Muscle of arm (tissue), 12 donors: ENCODE results near the gene LSM14A. TPM values are rescaled to one million over a fixed set of nuclear protein-coding genes. Genes with fewer than 3 reads are reported as not detected.
"Not testable (repeated sequence)": the region's sequence is repeated elsewhere in the genome, so short reads cannot be mapped to it uniquely, and the experiment has no call there.

Source experiments
- DNase-seq: peaks from one replicate; pipeline ENCODE4 v3.0.0-alpha.2; 2013
- polyA plus RNA-seq, 12 donors: library from polyadenylated mRNA; unstranded; fragments of 120-200 nt; gene quantifications; one replicate each; pipeline ENCODE4 v1.2.1, GENCODE V29; 2013; ENCODE audit not compliant: insufficient read length in 12 of 12

The LSM14A gene
- polyA plus RNA-seq, 12 donors, result 71.7 to 256 (median 89.8) TPM

GRCh38 chr19:34187011-34187410 is 14.7 kb downstream of the LSM14A start:
- DNase-seq, result no peak

GRCh38 chr19:34188408-34188807 is 16.1 kb downstream of the LSM14A start:
- no peak for DNase-seq

- DNase-seq, result no peak
These were observed 17.1 kb downstream of the LSM14A start for GRCh38 chr19:34189199-34189916.

- no peak for DNase-seq
These were observed 17.7 kb downstream of the LSM14A start for GRCh38 chr19:34189917-34190425.

GRCh38 chr19:34191355-34191962 is 19.2 kb downstream of the LSM14A start:
- DNase-seq, result no peak

GRCh38 chr19:34193439-34193838 is 21.1 kb downstream of the LSM14A start:
- no peak for DNase-seq

- DNase-seq, result no peak
These were observed 21.6 kb downstream of the LSM14A start for GRCh38 chr19:34193876-34194275.

- DNase-seq, result no peak
These were observed 28.8 kb downstream of the LSM14A start for GRCh38 chr19:34201133-34201532.

- not testable (repeated sequence) for DNase-seq
These were observed 33.0 kb downstream of the LSM14A start for GRCh38 chr19:34205324-34205723.

- no peak for DNase-seq
These were observed 36.1 kb downstream of the LSM14A start for GRCh38 chr19:34208291-34208884.

GRCh38 chr19:34209726-34210125 is 37.4 kb downstream of the LSM14A start:
- no peak for DNase-seq

GRCh38 chr19:34213283-34213682 is 41.0 kb downstream of the LSM14A start:
- DNase-seq, result no peak

GRCh38 chr19:34214040-34214439 is 41.7 kb downstream of the LSM14A start:
- DNase-seq, result no peak

- no peak for DNase-seq
These were observed 42.8 kb downstream of the LSM14A start for GRCh38 chr19:34215006-34215665.

GRCh38 chr19:34215666-34216038 is 43.3 kb downstream of the LSM14A start:
- no peak for DNase-seq

GRCh38 chr19:34216745-34217219 is 44.5 kb downstream of the LSM14A start:
- not testable (repeated sequence) for DNase-seq

GRCh38 chr19:34217952-34218817 is 45.9 kb downstream of the LSM14A start:
- DNase-seq, result no peak

- DNase-seq, result no peak
These were observed 46.5 kb downstream of the LSM14A start for GRCh38 chr19:34218818-34219164.

- DNase-seq, result peak; percentile 31
These were observed 48.3 kb downstream of the LSM14A start for GRCh38 chr19:34220472-34221063.

GRCh38 chr19:34222386-34222785 is 50.1 kb downstream of the LSM14A start:
- no peak for DNase-seq
